NCI-H2107 (cell line): ENCODE data around the gene TGM6.

Experiments
- DNase-seq: peaks from one replicate; lab custom pipeline; 2025; lab: John Stamatoyannopoulos, UW

Gene TGM6

GRCh38 chr20:2380601-2381000 lies at the start of gene TGM6:
Gene TGM6 (plus strand): TSS chr20:2380901. CDS start chr20:2380969, 68 bp downstream.
- DNase-seq, result no peak

DNA sequence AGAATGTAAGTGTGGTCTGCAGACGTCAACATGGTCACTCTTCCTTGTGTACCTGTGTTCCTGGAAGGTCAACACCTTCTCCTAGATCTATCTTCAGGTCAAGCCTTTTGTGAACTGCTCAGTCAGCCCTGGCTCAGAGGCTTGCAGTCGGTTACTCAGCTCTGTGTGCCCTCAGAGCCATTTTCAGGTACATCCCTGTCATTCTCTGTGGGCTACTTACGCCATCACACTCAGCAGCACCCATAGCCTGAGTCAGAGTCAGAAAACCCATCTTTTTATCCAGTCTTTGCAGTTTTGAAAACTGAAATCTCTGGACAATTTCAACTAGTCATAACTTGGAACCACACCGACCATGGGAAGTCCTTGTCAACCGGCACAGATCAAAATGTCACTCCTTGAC lies 49.6 kb upstream of the TGM6 start:
- no peak for DNase-seq

- no peak for DNase-seq
Measured at GRCh38 chr20:2331901-2332565, 48.7 kb upstream of the TGM6 start.

- no peak for DNase-seq
Measured at GRCh38 chr20:2332711-2333110, 48.0 kb upstream of the TGM6 start.

DNA sequence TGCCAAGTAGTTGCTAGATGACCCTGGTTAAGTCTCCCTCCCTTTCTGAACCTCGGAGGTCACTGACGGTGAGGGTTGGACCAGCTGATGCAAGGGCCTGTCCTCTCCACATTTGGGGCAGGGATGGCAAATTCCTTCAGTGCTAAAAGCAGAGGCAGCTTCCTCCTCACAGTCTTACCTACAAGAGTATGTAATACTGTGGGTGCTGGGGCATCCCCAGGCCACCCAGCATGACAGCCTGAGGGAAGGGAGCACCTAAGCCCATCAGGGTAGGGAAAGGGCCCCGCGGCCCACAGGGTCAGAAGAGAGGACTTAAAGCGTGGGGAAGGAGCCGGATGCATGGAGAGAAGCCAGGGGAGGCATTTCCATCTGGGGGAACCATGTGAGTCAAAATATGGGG lies 46.9 kb upstream of the TGM6 start:
- DNase-seq, result no peak

DNA sequence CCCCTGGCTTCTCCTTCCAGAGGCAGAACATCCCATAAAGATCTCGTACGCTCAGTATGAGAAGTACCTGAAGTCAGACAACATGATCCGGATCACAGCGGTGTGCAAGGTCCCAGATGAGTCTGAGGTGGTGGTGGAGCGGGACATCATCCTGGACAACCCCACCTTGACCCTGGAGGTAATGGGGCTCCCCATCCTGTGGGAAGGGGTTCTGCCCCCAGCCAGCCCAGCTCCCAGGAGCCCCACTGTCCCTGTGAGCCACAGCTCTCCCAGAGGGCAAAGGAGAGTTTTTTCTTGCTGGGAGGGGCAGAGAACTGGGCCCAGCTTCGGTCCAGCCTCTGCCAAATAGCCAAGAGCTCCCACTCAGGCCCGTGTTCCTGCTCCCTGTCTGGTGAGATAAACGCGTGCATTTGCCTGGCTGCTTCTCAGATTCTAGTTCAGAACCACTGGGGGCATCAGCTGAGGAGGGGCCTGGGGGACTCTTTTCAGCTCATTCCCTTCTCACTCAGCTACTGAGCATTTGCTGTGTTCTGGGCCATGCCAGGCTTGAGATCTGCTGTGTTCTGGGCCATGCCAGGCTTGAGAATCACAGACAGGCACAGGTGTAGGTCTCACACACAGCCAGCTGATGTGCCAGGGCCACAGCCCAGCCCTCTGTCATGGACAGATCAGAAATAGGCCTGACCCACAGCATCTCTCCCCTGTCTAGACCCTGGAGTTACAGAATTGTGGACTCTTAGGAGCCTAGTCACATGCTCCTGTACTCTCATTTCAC lies 45.4 kb upstream of the TGM6 start:
- DNase-seq, result no peak

GRCh38 chr20:2336471-2336870 lies 44.2 kb upstream of the TGM6 start:
- no peak for DNase-seq

GRCh38 chr20:2337142-2337541 lies 43.6 kb upstream of the TGM6 start:
- no peak for DNase-seq

DNA sequence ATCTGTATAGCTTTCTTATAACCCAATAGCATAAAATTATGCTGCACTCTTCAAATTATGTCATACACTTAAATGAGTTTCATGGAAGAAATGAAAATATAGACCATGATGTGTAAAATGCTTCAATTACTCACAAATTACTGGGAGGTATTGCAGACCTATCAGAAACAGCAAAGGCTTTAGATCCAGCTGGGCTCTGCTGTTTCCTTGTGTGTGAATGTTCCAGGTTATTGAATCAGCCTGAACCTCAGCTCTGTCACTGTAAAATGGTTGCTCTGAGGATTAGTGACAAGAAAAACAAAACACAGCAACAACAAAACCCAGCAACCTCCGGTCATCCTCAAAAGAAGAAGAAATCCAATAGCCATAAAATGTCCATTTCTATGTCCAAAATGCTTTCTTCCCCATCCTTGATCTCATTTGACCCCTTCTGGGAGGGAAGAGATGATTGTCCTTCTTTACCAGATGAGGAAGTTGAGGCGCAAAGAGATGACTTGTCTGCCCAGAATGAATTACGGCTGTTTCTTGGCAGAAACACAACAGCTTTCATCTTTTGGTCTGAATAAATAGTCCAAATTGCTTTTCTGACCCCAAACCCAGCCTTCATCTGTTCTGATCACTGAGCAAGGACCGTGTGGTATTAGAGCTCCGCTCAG lies 42.2 kb upstream of the TGM6 start:
- no peak for DNase-seq

DNA sequence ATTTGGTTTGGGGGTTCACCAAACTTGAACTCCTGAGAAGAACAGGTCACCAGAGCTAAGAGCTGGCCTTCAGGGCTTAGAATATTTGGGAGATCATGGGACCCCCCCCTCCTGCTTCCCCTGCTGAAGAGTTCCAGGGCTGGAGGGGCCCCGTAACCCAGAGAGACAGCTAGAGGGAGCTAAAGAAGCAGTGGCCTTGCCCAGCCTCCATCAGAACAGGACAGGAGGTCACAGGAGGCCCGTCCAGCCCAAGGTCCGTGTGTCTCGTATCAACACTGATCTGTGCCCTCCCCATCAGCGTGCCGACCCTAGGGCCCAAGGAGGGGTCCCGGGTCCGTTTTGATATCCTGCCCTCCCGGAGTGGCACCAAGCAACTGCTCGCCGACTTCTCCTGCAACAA lies 40.6 kb upstream of the TGM6 start:
- DNase-seq, result no peak

GRCh38 chr20:2340823-2341222 lies 39.9 kb upstream of the TGM6 start:
- no peak for DNase-seq

DNA sequence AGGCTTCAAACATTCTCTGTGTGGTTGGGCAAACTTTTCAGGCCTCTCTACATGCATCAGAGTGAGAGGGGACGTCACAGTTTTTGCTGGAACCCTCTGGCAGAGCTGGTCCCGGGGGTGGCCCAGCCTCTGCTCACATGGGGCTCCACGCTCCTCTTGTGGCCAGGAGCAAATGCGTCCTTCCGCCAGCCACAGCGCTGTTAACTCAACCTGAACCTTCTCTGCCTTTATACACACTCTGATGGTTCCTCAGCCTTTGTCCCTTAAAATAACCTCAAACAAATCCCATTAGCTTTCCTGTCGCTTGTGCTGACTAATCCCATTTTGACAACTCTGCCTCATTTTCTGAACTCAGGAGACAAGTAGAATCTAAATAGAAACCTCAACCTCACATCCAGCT lies 39.4 kb upstream of the TGM6 start:
- no peak for DNase-seq

DNA sequence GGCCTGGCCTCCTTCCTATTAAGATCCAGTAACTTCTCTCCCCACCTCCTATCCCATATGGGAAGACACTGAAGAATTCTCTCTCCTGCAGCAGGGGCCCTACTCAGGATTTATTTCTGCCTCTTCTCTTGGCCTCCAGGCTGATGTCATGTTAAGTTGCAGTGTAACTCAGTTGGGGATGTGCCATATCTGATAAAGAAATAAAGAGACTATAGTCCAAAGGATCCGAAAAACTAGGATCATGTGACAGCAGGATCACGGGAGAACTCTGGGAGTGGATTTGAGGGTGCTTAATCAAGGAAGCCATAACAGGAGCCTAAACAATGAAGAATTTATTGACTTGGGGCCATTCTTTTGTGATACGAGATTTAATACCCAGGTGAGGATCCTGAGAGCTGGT lies 38.5 kb upstream of the TGM6 start:
- DNase-seq, result no peak

DNA sequence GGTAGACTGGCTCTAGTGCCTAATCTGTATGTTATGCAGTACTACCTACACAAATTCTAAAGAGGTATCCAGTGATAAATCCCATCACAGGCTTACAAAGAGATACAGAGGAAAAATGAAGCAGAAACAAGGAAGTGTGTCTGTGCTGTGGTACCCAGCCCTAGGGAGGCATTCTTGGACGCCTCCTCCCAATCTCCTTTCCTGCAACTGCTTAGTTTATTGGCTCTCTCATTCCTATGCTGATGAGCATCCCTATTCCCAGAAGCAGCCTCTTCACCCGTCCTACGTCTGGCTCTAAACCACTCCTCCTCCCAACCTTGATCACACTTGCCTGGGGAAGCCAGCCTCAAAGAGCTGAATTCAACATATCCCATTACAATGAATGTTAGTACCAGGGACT lies 34.5 kb upstream of the TGM6 start:
- DNase-seq, result no peak

GRCh38 chr20:2348336-2348735 lies 32.4 kb upstream of the TGM6 start:
- no peak for DNase-seq

DNA sequence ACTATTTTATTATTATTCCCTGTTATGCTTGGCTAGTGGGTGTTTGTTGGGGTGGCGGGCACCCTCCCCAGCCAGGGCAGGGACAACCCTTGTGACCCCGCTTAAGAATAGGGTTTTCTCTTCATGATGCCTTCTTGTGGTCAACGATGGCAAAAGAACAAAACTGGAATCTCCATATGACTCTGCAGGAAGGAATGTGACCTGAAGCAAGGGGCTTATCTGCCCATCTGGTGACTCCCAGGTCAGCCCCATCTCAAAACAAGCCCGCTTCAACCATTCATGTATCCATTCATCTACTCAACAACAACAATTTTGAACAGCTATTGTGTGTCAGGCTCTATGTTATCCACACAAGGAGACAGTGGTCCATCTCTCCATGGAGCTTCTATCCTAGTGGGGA lies 30.9 kb upstream of the TGM6 start:
- DNase-seq, result no peak

DNA sequence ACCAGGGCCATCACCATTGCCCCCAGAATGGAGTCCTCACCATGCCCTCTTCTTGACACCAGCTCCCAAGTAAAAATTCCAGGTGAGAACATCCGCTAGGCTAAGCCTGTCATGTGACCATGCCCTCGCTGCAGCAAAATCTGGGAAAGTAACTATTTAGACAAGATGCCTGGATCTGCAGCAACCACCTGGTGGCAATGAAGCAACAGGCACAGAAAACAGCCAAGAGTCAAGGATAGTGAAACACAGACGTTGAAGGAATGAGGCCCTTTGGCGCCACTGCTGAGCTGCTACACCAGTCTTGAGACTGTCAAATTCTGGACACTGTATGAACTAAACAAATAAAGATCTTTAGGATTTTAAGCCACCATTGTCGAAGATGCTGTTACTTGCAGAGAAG lies 30.1 kb upstream of the TGM6 start:
- DNase-seq, result no peak

- no peak for DNase-seq
Measured at GRCh38 chr20:2353231-2353630, 27.5 kb upstream of the TGM6 start.

- DNase-seq, result no peak
Measured at GRCh38 chr20:2357114-2357513, 23.6 kb upstream of the TGM6 start.

DNA sequence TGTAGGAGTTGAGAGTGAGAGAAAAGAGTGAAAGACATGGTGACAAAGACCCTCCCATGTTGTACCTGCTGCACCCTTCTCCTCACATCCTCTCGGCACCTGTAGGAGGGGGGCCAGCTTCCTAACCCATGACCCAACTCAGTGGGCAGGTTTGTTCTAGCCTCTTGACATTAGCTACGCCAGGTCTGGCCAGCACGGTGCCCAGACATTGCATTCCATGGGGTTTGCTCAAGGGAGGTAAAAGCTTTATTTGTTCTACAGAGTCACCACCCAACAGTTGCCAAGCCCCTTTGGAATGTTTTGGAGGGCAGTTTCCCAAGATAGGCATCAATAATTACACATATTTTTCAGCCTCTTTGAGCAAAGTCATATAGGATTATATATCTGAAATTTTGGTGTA lies 22.7 kb upstream of the TGM6 start:
- DNase-seq, result no peak

DNA sequence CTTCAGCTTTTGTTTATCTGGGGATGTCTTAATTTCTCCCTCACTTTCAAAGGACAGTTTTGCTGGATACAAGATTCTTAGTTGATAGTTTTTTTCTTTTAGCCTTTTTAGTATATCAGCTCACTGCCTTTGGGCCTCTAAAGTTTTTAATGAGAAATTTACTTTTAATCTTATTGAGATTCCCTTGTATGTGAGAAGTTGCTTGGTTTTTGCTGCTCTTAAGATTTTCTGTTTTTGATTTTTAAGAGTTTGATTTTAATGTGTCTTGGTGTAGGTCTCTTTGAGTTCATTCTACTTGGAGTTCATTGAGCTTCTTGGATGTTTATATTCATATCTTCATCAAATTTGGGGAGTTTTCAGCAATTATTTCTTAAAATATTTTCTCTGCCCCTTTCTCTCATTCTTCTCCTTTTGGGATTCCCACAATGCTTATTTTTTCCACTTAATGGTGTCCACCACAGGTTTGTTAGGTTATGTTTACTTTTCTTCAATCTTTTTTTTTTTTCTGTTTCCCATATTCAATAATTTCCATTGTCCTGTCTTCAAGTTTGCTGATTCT lies 19.6 kb upstream of the TGM6 start:
- no peak for DNase-seq

- no peak for DNase-seq
Measured at GRCh38 chr20:2363187-2363586, 17.5 kb upstream of the TGM6 start.

DNA sequence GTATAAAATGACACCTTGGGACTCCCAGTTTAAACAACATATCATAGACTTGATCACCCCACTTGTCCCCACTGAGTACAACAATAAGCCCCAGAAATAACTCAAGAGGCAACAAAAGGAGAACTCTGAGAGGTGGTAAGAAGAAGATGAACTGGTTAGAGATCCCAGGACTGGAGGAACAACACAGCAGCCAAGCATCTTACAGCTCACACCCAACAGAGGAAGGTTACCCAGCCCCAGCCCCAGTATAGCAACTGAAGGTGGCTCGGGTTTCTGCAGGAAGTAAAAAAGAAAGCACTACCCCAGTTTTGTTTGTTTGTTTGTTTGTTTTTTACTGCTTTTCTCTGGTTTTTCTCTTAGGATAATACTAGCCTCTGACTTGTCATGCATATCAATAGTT lies 17.1 kb upstream of the TGM6 start:
- no peak for DNase-seq
